SK-N-MC (cell line): Measurements from ENCODE around the gene TMIGD3.

ENCODE experiments used
- EZH2 ChIP-seq: fragments of 200-600 bp; sonication (generic); IDR thresholded peaks from one replicate; pipeline ENCODE4 v1.6.1; 2017; ENCODE audit warnings: antibody characterized with exemption
- FOXP2 ChIP-seq: optimal IDR thresholded peaks from 2 replicates; pipeline ENCODE3; 2011; ENCODE audit warnings: mild to moderate bottlenecking, moderate library complexity; ENCODE audit not compliant: insufficient read depth; ENCODE audit errors: extremely low read length, control extremely low read depth
- POLR2AphosphoS5 ChIP-seq: IDR thresholded peaks from 2 replicates; pipeline ENCODE4 v1.6.1; 2012; ENCODE audit warnings: mild to moderate bottlenecking, low read depth, low read length, borderline replicate concordance

GRCh38 chr1:111454859-111455641, 48.4 kb downstream of the TMIGD3 start:
- TF ChIP-seq POLR2AphosphoS5, result no peak
- no peak for TF ChIP-seq EZH2
- TF ChIP-seq FOXP2, result no peak
